ENCODE data around the gene CARMIL1.

Gene CARMIL1

DNA sequence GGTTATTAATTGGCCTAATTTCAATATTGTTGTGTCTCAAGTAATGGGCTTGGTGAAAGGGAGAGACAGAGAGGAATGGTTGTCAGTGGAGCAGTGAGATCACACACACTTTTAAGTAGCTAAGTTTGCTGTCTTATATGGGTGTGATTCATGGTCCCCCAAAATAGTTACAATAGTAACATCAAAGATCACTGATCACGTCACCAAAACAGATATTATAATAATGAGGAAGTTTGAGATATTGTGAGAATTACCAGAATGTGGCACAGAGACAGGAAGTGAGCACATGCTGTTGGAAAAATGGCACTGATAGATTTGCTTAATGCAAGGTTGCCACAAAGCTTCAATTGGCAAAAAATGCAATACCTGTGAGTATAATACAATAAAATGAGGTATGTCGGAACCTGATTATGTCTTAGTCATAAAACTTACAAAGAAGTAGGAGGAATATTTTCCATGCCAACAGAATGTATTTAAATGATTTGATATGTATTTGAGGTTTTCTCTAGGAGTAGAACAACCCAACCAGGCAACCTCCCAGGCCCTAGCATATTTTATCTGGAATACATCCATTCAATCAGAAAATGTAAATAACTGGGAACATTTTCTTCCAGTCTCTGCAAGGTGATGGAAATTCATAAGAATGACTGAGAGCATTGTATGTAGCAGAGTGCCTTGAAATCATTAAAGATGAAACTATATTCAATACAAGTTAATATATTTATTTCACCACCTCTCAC is 167.8 kb downstream of the CARMIL1 start:
- DNase-seq (ENCODE audit: low read depth) = no peak

DNA sequence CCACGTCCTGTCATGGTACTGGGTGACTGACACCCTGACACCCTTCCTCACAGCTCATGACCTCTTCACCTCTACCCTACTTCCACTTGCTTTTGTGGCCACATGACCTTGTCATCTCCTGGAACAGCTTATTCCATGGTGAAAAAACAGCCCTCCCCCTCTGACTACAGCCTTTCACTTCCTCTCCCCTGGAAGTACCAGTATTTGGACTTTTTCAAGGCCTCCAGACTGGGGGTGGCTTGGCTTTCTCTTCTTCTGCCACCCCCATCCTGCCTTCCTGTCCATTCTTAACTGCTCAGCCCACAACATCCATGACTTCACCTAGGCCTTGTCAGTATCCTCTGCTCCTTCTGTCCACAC is 168.4 kb downstream of the CARMIL1 start:
- DNase-seq (ENCODE audit: low read depth) = no peak

DNA sequence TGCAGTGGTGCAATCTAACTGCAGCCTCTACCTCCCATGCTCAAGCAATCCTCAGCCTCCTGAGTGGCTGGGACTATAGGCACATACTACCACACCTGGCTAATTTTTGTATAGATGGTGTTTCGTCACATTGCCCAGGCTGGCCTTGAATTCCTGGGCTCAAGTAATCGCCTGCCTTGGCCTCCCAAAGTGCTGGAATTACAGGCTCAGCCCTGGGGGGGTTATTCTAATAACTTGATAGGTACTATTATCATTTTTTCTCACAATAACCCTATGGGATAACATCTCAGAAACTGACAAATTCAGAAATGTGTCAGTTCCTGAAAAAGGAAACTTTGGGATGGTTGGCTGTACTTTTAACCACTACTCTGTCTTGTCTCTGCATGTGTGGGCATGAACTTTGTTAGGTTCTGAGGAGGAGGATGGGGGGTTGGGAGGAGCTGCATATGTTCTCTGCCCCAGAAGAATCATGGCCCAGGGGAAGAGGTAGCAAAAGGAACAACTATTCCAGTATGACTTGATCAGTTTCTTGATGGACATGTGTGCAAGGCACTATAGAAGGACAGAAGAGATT is 169.9 kb downstream of the CARMIL1 start:
- DNase-seq (ENCODE audit: low read depth) = no peak

- DNase-seq (ENCODE audit: low read depth) = no peak
These were observed 170.6 kb downstream of the CARMIL1 start for GRCh38 chr6:25449774-25450173.

DNA sequence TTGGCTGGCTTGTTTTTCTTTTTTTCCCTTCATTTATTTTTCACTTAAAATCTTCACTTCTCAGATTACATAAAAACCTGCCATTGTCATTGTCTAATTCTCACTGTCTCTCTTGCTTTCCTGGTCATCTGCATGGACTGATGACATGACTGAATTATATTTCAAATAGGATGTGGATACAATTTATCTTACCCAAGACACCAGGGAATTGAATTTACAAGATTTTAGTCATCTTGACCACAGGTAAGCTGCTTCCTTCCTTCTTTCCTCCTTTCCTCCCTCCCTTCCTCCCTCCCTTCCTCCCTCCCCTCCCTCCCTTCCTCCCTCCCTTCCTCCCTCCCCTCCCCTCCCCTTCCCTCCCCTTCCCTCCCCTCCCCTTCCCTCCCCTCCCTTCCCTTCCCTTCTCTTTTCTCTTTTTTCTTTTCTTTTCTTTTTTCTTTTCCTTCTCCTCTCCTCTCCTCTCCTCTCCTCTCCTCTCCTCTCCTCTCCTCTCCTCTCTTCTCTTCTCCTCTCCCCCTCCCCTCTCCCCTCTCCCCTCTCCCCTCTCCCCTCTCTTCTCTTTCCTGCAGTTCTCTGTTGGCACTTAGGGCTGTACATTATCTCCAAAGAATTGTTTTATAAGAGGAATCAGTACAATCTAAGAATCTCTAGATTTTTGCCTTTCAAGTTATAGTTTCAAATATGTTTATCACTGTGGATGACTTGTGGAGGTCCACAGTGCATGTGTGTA is 171.5 kb downstream of the CARMIL1 start:
- DNase-seq (ENCODE audit: low read depth) = no peak

- no peak for DNase-seq (ENCODE audit: low read depth)
These were observed 172.9 kb downstream of the CARMIL1 start for GRCh38 chr6:25452031-25452430.

- DNase-seq (ENCODE audit: low read depth) = no peak
These were observed 174.1 kb downstream of the CARMIL1 start for GRCh38 chr6:25453288-25453687.

DNA sequence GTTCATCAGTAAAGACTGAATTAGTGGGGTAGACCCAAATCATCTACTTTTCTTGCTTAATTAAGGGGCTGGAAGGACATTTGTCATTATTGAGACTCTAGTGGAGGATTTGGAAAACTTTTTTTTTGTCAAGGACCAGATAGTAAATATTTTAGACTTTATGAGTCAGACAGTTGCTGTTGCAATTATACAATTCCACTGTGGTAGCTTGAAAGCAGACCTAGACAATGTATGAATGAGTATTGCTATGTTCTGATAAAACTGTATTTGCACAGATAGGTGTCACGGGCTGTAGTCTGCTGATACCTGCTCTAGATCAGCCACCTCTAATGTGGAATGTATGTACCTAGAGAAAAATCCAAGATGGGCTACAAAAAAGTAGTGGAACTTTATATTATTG is 175.0 kb downstream of the CARMIL1 start:
- DNase-seq (ENCODE audit: low read depth) = no peak

DNA sequence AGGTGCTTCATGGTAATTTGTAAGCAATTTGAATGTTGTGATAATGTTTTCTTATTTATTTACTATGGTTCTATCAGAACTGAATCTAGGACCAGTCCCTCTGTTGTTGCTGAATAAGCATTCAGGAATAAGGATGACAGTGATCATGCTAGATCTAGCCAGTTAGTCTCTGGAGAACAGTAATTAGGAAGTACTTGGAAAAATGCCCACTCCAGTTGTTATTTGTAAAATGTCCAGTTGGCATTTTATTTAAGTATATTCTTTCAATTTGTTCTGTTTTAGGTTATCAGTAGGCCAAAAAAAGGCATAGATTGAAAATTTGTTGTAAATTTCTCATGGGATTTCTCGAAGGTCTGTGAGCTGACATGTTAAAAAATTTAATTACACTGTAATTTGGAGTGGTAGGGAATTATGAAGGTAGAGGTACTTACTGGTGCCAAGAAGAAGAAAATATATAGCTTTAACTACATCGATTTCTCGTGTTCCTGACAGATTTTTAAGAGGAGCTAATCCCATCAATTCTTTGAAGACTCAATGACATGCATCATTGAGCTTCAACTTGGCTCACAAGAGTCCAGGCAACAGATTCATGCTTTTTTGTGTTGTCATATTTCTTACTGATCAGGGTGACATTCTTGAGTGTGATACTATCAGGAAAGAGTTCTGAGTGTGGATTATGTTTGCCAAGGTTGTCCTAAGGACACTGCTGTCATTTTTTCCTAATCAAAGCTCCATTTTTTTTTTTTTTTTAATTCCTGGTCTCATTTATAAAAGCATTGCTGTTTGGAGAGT is 177.3 kb downstream of the CARMIL1 start:
- no peak for DNase-seq (ENCODE audit: low read depth)

- DNase-seq (ENCODE audit: low read depth) = no peak
These were observed 178.3 kb downstream of the CARMIL1 start for GRCh38 chr6:25457516-25457915.

GRCh38 chr6:25458485-25458884 is 179.3 kb downstream of the CARMIL1 start:
- no peak for DNase-seq (ENCODE audit: low read depth)

DNA sequence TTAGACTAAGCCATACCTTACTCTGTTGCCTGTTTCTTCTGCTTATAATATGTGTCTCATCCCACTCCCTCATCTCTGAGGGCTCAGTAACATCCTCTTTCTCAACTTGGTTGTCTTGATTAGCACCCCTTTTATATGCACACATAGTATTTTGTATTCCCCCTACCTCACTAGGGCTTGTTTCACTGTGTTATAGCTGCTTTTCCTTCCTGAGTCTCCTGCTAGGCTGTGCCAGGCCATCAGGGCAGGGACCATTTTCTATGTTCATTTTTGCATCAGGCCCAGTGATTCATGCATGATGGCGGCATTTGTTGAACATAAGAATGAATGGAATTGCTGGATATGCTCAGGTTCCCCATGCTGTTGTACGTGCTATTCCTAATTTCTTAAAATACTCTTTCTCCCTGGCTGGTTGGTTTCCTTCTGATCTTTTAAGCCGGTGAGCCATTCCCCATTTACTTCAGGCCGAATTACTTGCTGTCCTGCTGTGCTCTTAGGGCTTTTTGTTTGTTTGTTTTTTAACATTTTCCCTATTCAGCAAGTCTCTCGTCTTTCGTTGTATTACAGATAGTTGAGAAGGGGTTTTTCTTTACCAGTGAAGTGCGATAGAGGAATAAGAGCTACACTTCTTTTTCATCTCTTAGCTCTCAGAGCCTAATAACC is 183.2 kb downstream of the CARMIL1 start:
- DNase-seq (ENCODE audit: low read depth) = no peak

GRCh38 chr6:25463441-25463840 is 184.3 kb downstream of the CARMIL1 start:
- DNase-seq (ENCODE audit: low read depth) = no peak

- DNase-seq (ENCODE audit: low read depth) = no peak
These were observed 185.1 kb downstream of the CARMIL1 start for GRCh38 chr6:25464225-25464624.

- DNase-seq (ENCODE audit: low read depth) = no peak
These were observed 186.8 kb downstream of the CARMIL1 start for GRCh38 chr6:25465941-25466340.

- no peak for DNase-seq (ENCODE audit: low read depth)
These were observed 189.7 kb downstream of the CARMIL1 start for GRCh38 chr6:25468881-25469280.

DNA sequence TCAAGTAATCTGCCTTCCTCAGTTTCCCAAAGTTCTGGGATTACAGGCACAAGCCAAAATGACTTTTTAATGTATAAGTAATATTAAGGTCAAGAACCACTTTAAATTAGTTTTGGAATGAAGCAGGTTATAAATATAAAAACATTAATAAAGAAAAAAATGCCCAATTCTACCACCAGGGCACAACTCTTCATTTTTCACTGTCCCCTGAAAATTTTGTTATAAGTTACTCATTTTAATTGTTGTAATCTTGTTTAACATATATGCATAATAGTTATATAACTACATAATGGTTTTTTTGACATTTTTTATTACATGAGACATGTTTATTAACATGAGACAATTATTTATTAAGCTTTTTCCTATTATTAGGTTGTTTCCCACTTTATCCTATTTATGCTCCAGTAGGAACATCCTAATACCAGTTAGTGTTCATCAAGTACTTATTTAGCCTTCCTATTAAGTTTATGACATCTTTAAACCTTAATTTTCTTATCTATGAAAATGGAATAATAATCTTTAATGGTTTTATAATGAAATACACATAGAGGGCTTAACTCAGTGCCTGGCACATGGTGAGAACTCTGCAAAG is 190.7 kb downstream of the CARMIL1 start:
- DNase-seq (ENCODE audit: low read depth) = no peak

GRCh38 chr6:25472306-25472705 is 193.1 kb downstream of the CARMIL1 start:
- no peak for DNase-seq (ENCODE audit: low read depth)

GRCh38 chr6:25472906-25473305 is 193.7 kb downstream of the CARMIL1 start:
- DNase-seq (ENCODE audit: low read depth) = no peak

- no peak for DNase-seq (ENCODE audit: low read depth)
These were observed 194.3 kb downstream of the CARMIL1 start for GRCh38 chr6:25473447-25473846.

DNA sequence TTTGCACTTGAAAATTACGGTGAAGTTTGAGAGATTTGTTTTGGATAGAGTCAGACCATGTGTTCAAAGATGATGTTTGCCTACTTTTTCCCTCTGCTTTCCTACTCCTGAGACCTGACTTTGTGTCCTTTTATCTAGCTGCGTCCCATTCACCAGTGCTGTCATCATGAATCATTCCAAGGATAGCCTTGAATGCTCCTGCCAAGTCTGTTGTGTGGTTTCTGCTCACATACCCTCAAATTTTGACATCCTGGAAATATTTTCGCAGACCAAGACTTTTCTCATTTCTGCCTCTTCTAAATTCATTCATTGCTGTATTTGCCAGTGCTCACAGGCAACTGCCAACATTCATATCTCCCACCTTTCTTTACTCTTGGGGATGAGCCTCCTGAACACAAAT is 197.0 kb downstream of the CARMIL1 start:
- DNase-seq (ENCODE audit: low read depth) = no peak

All from stimulated activated CD8-positive, alpha-beta memory T cell treated with anti-CD3 and anti-CD28 coated beads, Interleukin-15, amount 100 ng/mL, for 24 hours (primary cell).